Loucy (cell line): ENCODE measurements around the gene PKDREJ.

Source experiments
- H2AFZ ChIP-seq: fragments of 200-600 bp; sonication (generic); 2 replicates; pipeline ENCODE4 v1.6.0; 2016; ENCODE audit warnings: antibody characterized with exemption, mild to moderate bottlenecking, low read length, moderate library complexity
- H3F3A ChIP-seq: fragments of 200-600 bp; 2 replicates; pipeline ENCODE4 v1.6.0; 2016; ENCODE audit warnings: antibody characterized with exemption, low read depth, mild to moderate bottlenecking
- H3K27me3 ChIP-seq: fragments of 200-600 bp; sonication (generic); 2 replicates; pipeline ENCODE4 v1.6.1; 2014; ENCODE audit warnings: low read length, mild to moderate bottlenecking; ENCODE audit not compliant: insufficient read depth, poor library complexity, severe bottlenecking
- H3K36me3 ChIP-seq: fragments of 200-600 bp; sonication (generic); 2 replicates; pipeline ENCODE4 v1.6.1; 2016; ENCODE audit warnings: low read length; ENCODE audit not compliant: insufficient read depth
- H3K4me1 ChIP-seq: fragments of 200-600 bp; sonication (generic); 2 replicates; pipeline ENCODE4 v1.5.1; 2014; ENCODE audit warnings: low read length, mild to moderate bottlenecking; ENCODE audit not compliant: insufficient read depth, poor library complexity, severe bottlenecking
- H3K4me2 ChIP-seq: fragments of 200-600 bp; sonication (generic); 2 replicates; pipeline ENCODE4 v1.6.0; 2014; ENCODE audit warnings: antibody characterized with exemption, low read length, low read depth, mild to moderate bottlenecking; ENCODE audit not compliant: poor library complexity, severe bottlenecking
- H3K4me3 ChIP-seq: fragments of 200-600 bp; sonication (generic); 2 replicates; pipeline ENCODE4 v1.5.1; 2014; ENCODE audit warnings: low read length, mild to moderate bottlenecking, mixed read lengths; ENCODE audit not compliant: poor library complexity, severe bottlenecking
- H3K79me2 ChIP-seq: fragments of 200-600 bp; sonication (generic); 2 replicates; pipeline ENCODE4 v1.6.1; 2014; ENCODE audit warnings: low read length; ENCODE audit not compliant: insufficient read depth
- H3K9ac ChIP-seq: fragments of 200-600 bp; sonication (generic); 2 replicates; pipeline ENCODE4 v1.6.0; 2014; ENCODE audit warnings: mild to moderate bottlenecking, low read depth, low read length, moderate library complexity; ENCODE audit not compliant: poor library complexity, severe bottlenecking
- H3K9me2 ChIP-seq: fragments of 200-600 bp; sonication (generic); replicated peaks from 2 replicates; pipeline ENCODE4 v1.6.1; 2016; ENCODE audit warnings: low read depth, low read length, mixed read lengths
- H3K9me3 ChIP-seq: fragments of 200-600 bp; sonication (generic); 2 replicates; pipeline ENCODE4 v1.6.1; 2014; ENCODE audit warnings: mild to moderate bottlenecking, antibody characterized with exemption, low read length, low read depth; ENCODE audit not compliant: insufficient read depth
- H4K20me1 ChIP-seq: fragments of 200-600 bp; sonication (generic); 2 replicates; pipeline ENCODE4 v1.6.0; 2014; ENCODE audit warnings: antibody characterized with exemption, low read length, mild to moderate bottlenecking; ENCODE audit not compliant: insufficient read depth, poor library complexity, severe bottlenecking
- CTCF ChIP-seq: fragments of 200-600 bp; sonication (generic); conservative IDR thresholded peaks from 2 replicates; pipeline ENCODE4 v1.5.1; 2014; ENCODE audit warnings: mild to moderate bottlenecking, antibody characterized with exemption, low read length
- EZH2phosphoT487 ChIP-seq: fragments of 200-600 bp; IDR thresholded peaks from 2 replicates; pipeline ENCODE4 v1.6.1; 2018; ENCODE audit warnings: antibody characterized with exemption, mild to moderate bottlenecking, moderate library complexity, borderline replicate concordance

PKDREJ gene

DNA sequence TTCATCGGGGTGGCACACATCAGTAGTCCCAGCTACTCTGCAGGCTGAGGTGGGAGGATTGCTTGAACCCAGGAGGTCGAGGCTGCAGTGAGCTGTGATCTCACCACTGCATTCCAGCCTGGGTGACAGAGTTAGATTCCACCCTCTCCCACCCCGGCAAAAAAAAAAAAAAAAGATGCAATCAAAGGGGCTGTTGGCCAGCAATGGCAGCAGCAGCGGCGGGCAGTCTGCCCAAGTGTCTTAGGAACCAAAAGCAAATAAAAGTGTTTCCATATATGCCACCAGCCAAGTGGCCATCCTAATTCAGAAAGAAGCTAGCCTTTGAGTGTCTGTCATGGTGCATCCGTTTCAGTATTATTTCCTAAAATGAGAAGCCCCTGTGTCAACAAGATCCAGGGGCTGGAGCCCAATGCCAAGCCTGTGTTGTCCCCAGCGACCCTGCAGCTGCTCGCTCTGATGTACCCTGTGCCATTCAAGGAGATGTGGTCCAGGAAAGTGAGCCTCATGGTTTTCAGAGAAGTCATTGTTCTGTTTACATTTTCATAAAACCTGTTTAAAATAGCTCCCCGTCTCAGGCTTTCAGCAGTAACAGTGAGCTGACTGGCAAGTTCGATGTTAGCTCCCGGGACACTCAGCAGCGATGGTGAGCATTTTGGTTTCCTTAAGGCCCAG is 25.6 kb downstream of the PKDREJ start:
- TF ChIP-seq CTCF (no peak), EZH2phosphoT487 (no peak)
- H3K4me1 ChIP-seq, result peaks cover 81% of the 10 kb centered on the region
- H3K36me3 ChIP-seq, result peaks cover 17% of the 10 kb centered on the region; the same call in 1 of the 2 replicates
- H3K4me2 ChIP-seq, result no peak overlapping the region
- no peaks in the 10 kb centered on the region for H3K9me3 ChIP-seq
- H3K9me2 ChIP-seq, result no peaks in the 10 kb centered on the region
- no peaks in the 10 kb centered on the region for H3K27me3 ChIP-seq
- peaks cover 16% of the 10 kb centered on the region for H3F3A ChIP-seq
- H2AFZ ChIP-seq, result no peak overlapping the region
- no peaks in the 10 kb centered on the region for H4K20me1 ChIP-seq
- peak overlapping the region; percentile 59 for H3K9ac ChIP-seq
- peaks cover 17% of the 10 kb centered on the region; the same call in 1 of the 2 replicates for H3K79me2 ChIP-seq
- H3K4me3 ChIP-seq, result no peak overlapping the region

GRCh38 chr22:46234969-46235368 is 28.2 kb downstream of the PKDREJ start:
- Histone ChIP-seq H3K9ac (peak overlapping the region; percentile 51), H2AFZ (no peak overlapping the region), H3K4me3 (no peak overlapping the region), H3K79me2 (peaks cover 15% of the 10 kb centered on the region; the same call in 1 of the 2 replicates), H3K9me2 (no peaks in the 10 kb centered on the region), H4K20me1 (no peaks in the 10 kb centered on the region), H3K4me2 (no peak overlapping the region), H3K27me3 (no peaks in the 10 kb centered on the region), H3K4me1 (peaks cover 64% of the 10 kb centered on the region), H3F3A (peaks cover 1% of the 10 kb centered on the region; the same call in 1 of the 2 replicates), H3K36me3 (peaks cover 23% of the 10 kb centered on the region; the same call in 1 of the 2 replicates), H3K9me3 (no peaks in the 10 kb centered on the region)
- TF ChIP-seq CTCF (no peak), EZH2phosphoT487 (no peak)

GRCh38 chr22:46233231-46233630 is 29.9 kb downstream of the PKDREJ start:
- Histone ChIP-seq H2AFZ (no peak overlapping the region), H3K36me3 (peaks cover 23% of the 10 kb centered on the region; the same call in 1 of the 2 replicates), H3K9ac (peak overlapping the region; percentile 51), H3K4me1 (peaks cover 55% of the 10 kb centered on the region), H3K27me3 (no peaks in the 10 kb centered on the region), H3K4me3 (peak overlapping the region; percentile 5), H3K4me2 (peak overlapping the region; percentile 59), H4K20me1 (no peaks in the 10 kb centered on the region), H3K9me3 (no peaks in the 10 kb centered on the region), H3K79me2 (peaks cover 12% of the 10 kb centered on the region; the same call in 1 of the 2 replicates), H3F3A (no peaks in the 10 kb centered on the region), H3K9me2 (no peaks in the 10 kb centered on the region)
- no peak for TF ChIP-seq EZH2phosphoT487
- no peak for TF ChIP-seq CTCF
